GM21447 (cell line): ENCODE data around the gene TMEM200C.

Experiments used
- ATAC-seq: cut with Tn5 transposase; IDR thresholded peaks from one replicate; pipeline ENCODE4 v1.9.1; 2021; ENCODE audit not compliant: unreplicated experiment

Gene TMEM200C

GRCh38 chr18:5895299-5895875, at the start of gene TMEM200C:
TSS of gene TMEM200C (minus strand) at chr18:5895522. CDS start at chr18:5892063, 3,459 bp downstream.
- ATAC-seq, result no peak

- no peak for ATAC-seq
Observed at GRCh38 chr18:5944448-5944847, 49.1 kb upstream of the TMEM200C start.

GRCh38 chr18:5943514-5943913, 48.2 kb upstream of the TMEM200C start:
- no peak for ATAC-seq

GRCh38 chr18:5942591-5942990, 47.3 kb upstream of the TMEM200C start:
- ATAC-seq, result no peak

- no peak for ATAC-seq
Observed at GRCh38 chr18:5941890-5942289, 46.6 kb upstream of the TMEM200C start.

GRCh38 chr18:5939801-5940667, 44.7 kb upstream of the TMEM200C start:
- ATAC-seq, result no peak

- ATAC-seq, result no peak
Observed at GRCh38 chr18:5937795-5938194, 42.5 kb upstream of the TMEM200C start.

- no peak for ATAC-seq
Observed at GRCh38 chr18:5937121-5937520, 41.8 kb upstream of the TMEM200C start.

- ATAC-seq, result no peak
Observed at GRCh38 chr18:5930789-5931188, 35.5 kb upstream of the TMEM200C start.

- ATAC-seq, result no peak
Observed at GRCh38 chr18:5918205-5918858, 23.0 kb upstream of the TMEM200C start.

GRCh38 chr18:5914951-5915350, 19.6 kb upstream of the TMEM200C start:
- ATAC-seq, result no peak

GRCh38 chr18:5914016-5914415, 18.7 kb upstream of the TMEM200C start:
- ATAC-seq, result no peak

- no peak for ATAC-seq
Observed at GRCh38 chr18:5912566-5912965, 17.2 kb upstream of the TMEM200C start.

- ATAC-seq, result no peak
Observed at GRCh38 chr18:5909125-5909524, 13.8 kb upstream of the TMEM200C start.

- ATAC-seq, result no peak
Observed at GRCh38 chr18:5903386-5903785, 8.1 kb upstream of the TMEM200C start.

GRCh38 chr18:5900262-5900661, 4.9 kb upstream of the TMEM200C start:
- no peak for ATAC-seq

GRCh38 chr18:5899835-5900234, 4.5 kb upstream of the TMEM200C start:
- no peak for ATAC-seq

- no peak for ATAC-seq
Observed at GRCh38 chr18:5895876-5896740, 786 bp upstream of the TMEM200C start.

- ATAC-seq, result no peak
Observed at GRCh38 chr18:5894611-5895298, 567 bp downstream of the TMEM200C start.

GRCh38 chr18:5893956-5894610, 1.2 kb downstream of the TMEM200C start:
- no peak for ATAC-seq
